ENCODE results near the gene PIK3CD.

DNA sequence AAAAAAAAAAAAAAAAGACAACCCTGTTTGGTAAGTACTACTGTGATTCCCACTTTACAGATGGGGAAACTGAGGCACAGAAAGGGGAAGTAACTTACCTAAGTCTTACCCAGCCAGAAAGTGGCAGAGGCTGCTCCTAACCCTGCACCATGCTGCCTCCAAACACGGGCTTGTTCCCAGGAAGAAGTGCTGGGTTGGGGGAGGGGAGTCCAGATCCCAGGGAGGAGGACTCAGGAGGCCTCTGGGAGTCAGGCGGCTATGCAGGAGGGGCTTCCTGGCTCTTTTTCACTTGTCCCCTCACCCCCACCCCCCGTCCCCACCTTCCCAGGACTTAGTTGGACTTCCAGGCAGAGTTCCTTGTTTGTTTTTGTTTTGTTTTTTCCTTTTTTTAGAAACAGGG, 23.9 kb downstream of the PIK3CD start:
- TF ChIP-seq POLR2AphosphoS5 (IDR thresholded peaks at IDR 0.05; ENCODE audit: insufficient read depth, low read depth, low read length) (no peak), POLR2A (IDR thresholded peaks at IDR 0.05; ENCODE audit: low read depth, low read length) (no peak), EZH2 (IDR thresholded peaks at IDR 0.05; ENCODE audit: borderline replicate concordance, low read depth, low read length, severe bottlenecking) (no peak)
- TF ChIP-seq, protein P1, sequence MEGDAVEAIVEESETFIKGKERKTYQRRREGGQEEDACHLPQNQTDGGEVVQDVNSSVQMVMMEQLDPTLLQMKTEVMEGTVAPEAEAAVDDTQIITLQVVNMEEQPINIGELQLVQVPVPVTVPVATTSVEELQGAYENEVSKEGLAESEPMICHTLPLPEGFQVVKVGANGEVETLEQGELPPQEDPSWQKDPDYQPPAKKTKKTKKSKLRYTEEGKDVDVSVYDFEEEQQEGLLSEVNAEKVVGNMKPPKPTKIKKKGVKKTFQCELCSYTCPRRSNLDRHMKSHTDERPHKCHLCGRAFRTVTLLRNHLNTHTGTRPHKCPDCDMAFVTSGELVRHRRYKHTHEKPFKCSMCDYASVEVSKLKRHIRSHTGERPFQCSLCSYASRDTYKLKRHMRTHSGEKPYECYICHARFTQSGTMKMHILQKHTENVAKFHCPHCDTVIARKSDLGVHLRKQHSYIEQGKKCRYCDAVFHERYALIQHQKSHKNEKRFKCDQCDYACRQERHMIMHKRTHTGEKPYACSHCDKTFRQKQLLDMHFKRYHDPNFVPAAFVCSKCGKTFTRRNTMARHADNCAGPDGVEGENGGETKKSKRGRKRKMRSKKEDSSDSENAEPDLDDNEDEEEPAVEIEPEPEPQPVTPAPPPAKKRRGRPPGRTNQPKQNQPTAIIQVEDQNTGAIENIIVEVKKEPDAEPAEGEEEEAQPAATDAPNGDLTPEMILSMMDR (IDR thresholded peaks at IDR 0.05; ENCODE audit: extremely low read depth in 1 of 2, insufficient read depth in 1 of 2, low read depth in 1 of 2, low read length in 2 of 2) = no peak
